B cell (primary cell): ENCODE data around the gene FIGNL2. TPM values are rescaled to one million over a fixed set of nuclear protein-coding genes. Genes with fewer than 3 reads are reported as not detected.

Source experiments
- ATAC-seq: fragments of 200-7000 bp; cut with Tn5 transposase; one replicate; pipeline ENCODE4 v1.10.0; 2021; ENCODE audit warnings: low read depth, mild to moderate bottlenecking, moderate number of reproducible peaks, moderate library complexity
- CTCF ChIA-PET: fragments of 350-600 bp; sonication (Branson Sonifier 250); formaldehyde crosslinking; loops from one replicate; lab custom pipeline; 2021; ENCODE audit warnings: antibody characterized with exemption, inconsistent platforms; lab: Charles Lee
- POLR2A ChIA-PET: fragments of 350-600 bp; sonication (Branson Sonifier 250); formaldehyde crosslinking; loops from one replicate; lab custom pipeline; 2021; ENCODE audit warnings: antibody characterized with exemption; lab: Charles Lee
- DNase-seq: peaks from one replicate; pipeline ENCODE4 v3.0.0; 2013
- H2AFZ ChIP-seq: 2 replicates; pipeline ENCODE4 v1.6.1; 2012; ENCODE audit warnings: mild to moderate bottlenecking, low read depth, low read length; ENCODE audit not compliant: insufficient read depth, poor library complexity, severe bottlenecking
- H3K27ac ChIP-seq, 2 donors: 1 replicate in 1 of 2; 2 replicates in 1 of 2; pipeline ENCODE4 v1.5.1; 2012 to 2013; ENCODE audit warnings: low read length in 2 of 2, mild to moderate bottlenecking in 2 of 2, moderate library complexity in 1 of 2
- H3K27me3 ChIP-seq, 4 experiments: fragments of 200-600 bp in 1 of 4; sonication (generic) in 1 of 4; replicated peaks in 1 of 4; 1 replicate in 2 of 4; 2 replicates in 2 of 4; pipeline versions ENCODE4 v1.6.1 to v1.7.0; 2013 to 2016; ENCODE audit warnings: low read length in 3 of 4, mild to moderate bottlenecking in 2 of 4, mixed read lengths in 1 of 4, moderate library complexity in 1 of 4; ENCODE audit not compliant: insufficient read depth in 4 of 4, control insufficient read depth in 3 of 4; ENCODE audit errors: control extremely low read depth in 1 of 4
- H3K36me3 ChIP-seq, 2 experiments: replicated peaks in 1 of 2; 1 replicate in 1 of 2; 2 replicates in 1 of 2; pipeline versions ENCODE4 v1.6.1 to v1.7.1; 2013; ENCODE audit warnings: low read length in 1 of 2; ENCODE audit not compliant: insufficient read depth in 2 of 2, control insufficient read depth in 1 of 2; ENCODE audit errors: control extremely low read depth in 1 of 2, extremely low read depth in 1 of 2
- H3K4me1 ChIP-seq, 2 donors: fragments of 200-600 bp in 1 of 2; sonication (generic) in 1 of 2; 1 replicate in 1 of 2; 2 replicates in 1 of 2; pipeline versions ENCODE4 v1.5.1 to v1.6.1; 2013 to 2017; ENCODE audit warnings: low read length in 2 of 2; ENCODE audit not compliant: control insufficient read depth in 2 of 2, insufficient read depth in 2 of 2
- H3K4me2 ChIP-seq: replicated peaks from 2 replicates; pipeline ENCODE3; 2012; ENCODE audit warnings: mild to moderate bottlenecking, low read depth, low read length; ENCODE audit not compliant: poor library complexity, severe bottlenecking
- H3K4me3 ChIP-seq, 5 experiments: fragments of 200-600 bp in 1 of 5; sonication (generic) in 1 of 5; 1 replicate in 3 of 5; 2 replicates in 2 of 5; pipeline versions ENCODE4 v1.5.1 to v1.7.0; 2011 to 2016; ENCODE audit warnings: low read length in 4 of 5, mild to moderate bottlenecking in 4 of 5, low read depth in 2 of 5, control low read depth in 1 of 5, moderate library complexity in 1 of 5; ENCODE audit not compliant: insufficient read depth in 1 of 5; ENCODE audit errors: control extremely low read depth in 1 of 5, extremely low read depth in 1 of 5
- H3K79me2 ChIP-seq: fragments of 200-600 bp; sonication (generic); one replicate; pipeline ENCODE4 v1.6.0; 2016; ENCODE audit warnings: low read length; ENCODE audit not compliant: control insufficient read depth, insufficient read depth
- H3K9ac ChIP-seq: fragments of 200-600 bp; sonication (generic); 2 replicates; pipeline ENCODE4 v1.6.1; 2017; ENCODE audit warnings: mild to moderate bottlenecking, low read length, moderate library complexity
- H3K9me3 ChIP-seq, 3 donors: one replicate each; pipeline versions ENCODE4 v1.6.1 to v1.7.1; 2013; ENCODE audit warnings: low read length in 2 of 3; ENCODE audit not compliant: control insufficient read depth in 2 of 3, insufficient read depth in 1 of 3; ENCODE audit errors: control extremely low read depth in 1 of 3
- H4K20me1 ChIP-seq: 2 replicates; pipeline ENCODE4 v1.6.0; 2012; ENCODE audit warnings: mild to moderate bottlenecking, low read length; ENCODE audit not compliant: insufficient read depth, control insufficient read depth, poor library complexity, severe bottlenecking
- H3K27ac Mint-ChIP-seq: one replicate; pipeline ENCODE4 v1.8.0; 2021; ENCODE audit warnings: mixed read lengths
- H3K27me3 Mint-ChIP-seq: one replicate; pipeline ENCODE4 v1.8.0; 2021; ENCODE audit warnings: mixed read lengths
- H3K4me1 Mint-ChIP-seq: one replicate; pipeline ENCODE4 v1.8.0; 2021; ENCODE audit warnings: mixed read lengths
- H3K4me3 Mint-ChIP-seq: one replicate; pipeline ENCODE4 v1.8.0; 2021; ENCODE audit warnings: mixed read lengths
- H3K9me3 Mint-ChIP-seq: one replicate; pipeline ENCODE4 v1.8.0; 2022; ENCODE audit warnings: mixed read lengths; ENCODE audit not compliant: insufficient read depth
- EZH2 ChIP-seq: IDR thresholded peaks from 2 replicates; pipeline ENCODE4 v1.6.1; 2012; ENCODE audit warnings: borderline replicate concordance, low read depth, mild to moderate bottlenecking, moderate library complexity, low read length; ENCODE audit not compliant: insufficient read depth, poor library complexity, severe bottlenecking
- WGBS: methylation state at CpG from one replicate; pipeline ENCODE4 v1.1.5; 2013; ENCODE audit warnings: missing lambda C conversion rate; ENCODE audit not compliant: insufficient coverage; 5-methylcytosine and 5-hydroxymethylcytosine counted together
- intact Hi-C: fragments of 100-400 bp; cut with micrococcal nuclease; formaldehyde crosslinking; loops from one replicate; pipeline ENCODE4 v1.10.0; 2022
- polyA plus RNA-seq: library from polyadenylated mRNA; depleted of rRNA; stranded (reverse); fragments of >200 nt; gene quantifications from 2 replicates; pipeline ENCODE4 v1.2.3, GENCODE V29; 2012
- total RNA-seq, 2 donors: library from RNA; stranded (reverse); fragments of 120-200 nt in 1 of 2; gene quantifications; 1 replicate in 1 of 2; 2 replicates in 1 of 2; pipeline versions ENCODE4 v1.2.3 to v1.2.4, GENCODE V29; 2013 to 2022
- TF ChIP-seq, protein P1 (sequence below): fragments of 200-600 bp; IDR thresholded peaks from one replicate; pipeline ENCODE4 v1.8.0; 2022; ENCODE audit warnings: antibody characterized with exemption, mild to moderate bottlenecking

Gene FIGNL2
- total and polyA plus RNA-seq, 2 donors (not counting 1 experiment from before 2014, with no cell fraction given) = 0.16 to 0.79 TPM

DNA sequence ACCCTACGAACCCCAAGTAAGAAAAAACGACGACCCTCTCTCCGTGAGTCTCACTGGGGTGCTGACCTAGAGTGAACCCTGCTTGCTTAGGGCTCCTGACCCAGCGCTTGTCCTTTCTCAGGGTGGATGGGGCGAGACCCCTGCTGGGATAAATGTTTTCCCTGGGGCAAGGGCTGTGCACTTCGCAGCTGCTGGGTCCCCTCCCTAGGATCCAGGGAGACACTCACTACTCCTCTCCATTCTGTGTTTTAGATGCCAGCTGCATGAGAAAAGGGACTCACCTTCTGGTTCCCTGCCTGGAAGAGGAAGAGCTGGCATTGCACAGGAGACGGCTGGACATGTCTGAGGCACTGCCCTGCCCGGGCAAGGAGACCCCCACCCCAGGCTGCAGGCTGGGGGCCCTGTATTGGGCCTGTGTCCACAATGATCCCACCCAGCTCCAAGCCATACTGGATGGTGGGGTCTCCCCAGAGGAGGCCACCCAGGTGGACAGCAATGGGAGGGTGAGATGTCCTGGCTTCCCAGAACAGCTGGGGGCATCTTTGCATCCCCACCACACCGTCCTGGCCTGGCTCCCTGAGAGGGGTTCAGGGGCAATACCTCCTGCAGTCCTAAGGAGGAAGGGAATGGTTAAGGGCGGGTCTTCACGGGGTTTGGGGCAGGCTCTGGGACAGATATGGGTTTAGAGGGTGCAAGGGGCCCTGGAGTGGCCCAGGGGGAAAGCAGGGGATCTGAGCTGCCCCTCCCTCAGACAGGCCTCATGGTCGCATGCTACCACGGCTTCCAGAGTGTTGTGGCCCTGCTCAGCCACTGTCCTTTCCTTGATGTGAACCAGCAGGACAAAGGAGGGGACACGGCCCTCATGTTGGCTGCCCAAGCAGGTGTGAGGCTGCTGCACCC, 40.0 kb upstream of the FIGNL2 start:
- no peak overlapping the region for H3K9ac ChIP-seq
- no peak overlapping the region for H3K4me2 ChIP-seq
- DNase-seq (no peak), ATAC-seq (no peak)
- ChIA-PET POLR2A (no interaction called here), CTCF (interaction anchor here (1.5 kb wide), 2 partner anchors 35 to 96 kb away, joined by 5 to 6 read pairs; no protein-coding TSS in a partner anchor)
- TF ChIP-seq, protein P1, sequence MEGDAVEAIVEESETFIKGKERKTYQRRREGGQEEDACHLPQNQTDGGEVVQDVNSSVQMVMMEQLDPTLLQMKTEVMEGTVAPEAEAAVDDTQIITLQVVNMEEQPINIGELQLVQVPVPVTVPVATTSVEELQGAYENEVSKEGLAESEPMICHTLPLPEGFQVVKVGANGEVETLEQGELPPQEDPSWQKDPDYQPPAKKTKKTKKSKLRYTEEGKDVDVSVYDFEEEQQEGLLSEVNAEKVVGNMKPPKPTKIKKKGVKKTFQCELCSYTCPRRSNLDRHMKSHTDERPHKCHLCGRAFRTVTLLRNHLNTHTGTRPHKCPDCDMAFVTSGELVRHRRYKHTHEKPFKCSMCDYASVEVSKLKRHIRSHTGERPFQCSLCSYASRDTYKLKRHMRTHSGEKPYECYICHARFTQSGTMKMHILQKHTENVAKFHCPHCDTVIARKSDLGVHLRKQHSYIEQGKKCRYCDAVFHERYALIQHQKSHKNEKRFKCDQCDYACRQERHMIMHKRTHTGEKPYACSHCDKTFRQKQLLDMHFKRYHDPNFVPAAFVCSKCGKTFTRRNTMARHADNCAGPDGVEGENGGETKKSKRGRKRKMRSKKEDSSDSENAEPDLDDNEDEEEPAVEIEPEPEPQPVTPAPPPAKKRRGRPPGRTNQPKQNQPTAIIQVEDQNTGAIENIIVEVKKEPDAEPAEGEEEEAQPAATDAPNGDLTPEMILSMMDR = no peak
- TF ChIP-seq EZH2 = no peak
- no peak overlapping the region for H3K4me3 Mint-ChIP-seq
- 83% methylated on average over 15 of the region's 15 CpGs for WGBS
- H3K4me1 ChIP-seq = peaks cover 5 to 19% of the 10 kb centered on the region in 2 donors
- H3K9me3 ChIP-seq = peaks cover 0 to 14% (median 0%) of the 10 kb centered on the region in 3 donors
- peaks cover 8% of the 10 kb centered on the region for H3K9me3 Mint-ChIP-seq
- H3K27ac Mint-ChIP-seq = no peak overlapping the region
- intact Hi-C loops = no loop called here
- H4K20me1 ChIP-seq = no peaks in the 10 kb centered on the region
- no peak overlapping the region for H2AFZ ChIP-seq
- no peak overlapping the region for H3K27ac ChIP-seq
- H3K4me3 ChIP-seq = no peak overlapping the region
- no peaks in the 10 kb centered on the region for H3K36me3 ChIP-seq
- peaks cover 3% of the 10 kb centered on the region for H3K27me3 Mint-ChIP-seq
- H3K4me1 Mint-ChIP-seq = peaks cover 12% of the 10 kb centered on the region
- H3K79me2 ChIP-seq = no peaks in the 10 kb centered on the region
- H3K27me3 ChIP-seq = peaks cover 0 to 5% (median 0%) of the 10 kb centered on the region in 4 experiments
